Muscle layer of colon (tissue), 2 donors: ENCODE data around the gene MC1R.

Experiments
- H3K27ac ChIP-seq: one replicate; pipeline ENCODE4 v1.7.0; 2013; ENCODE audit warnings: low read depth, mild to moderate bottlenecking, low read length, moderate library complexity
- H3K27me3 ChIP-seq, 2 donors: one replicate each; pipeline ENCODE4 v1.7.0; 2013; ENCODE audit warnings: low read length in 2 of 2, mild to moderate bottlenecking in 2 of 2; ENCODE audit not compliant: insufficient read depth in 2 of 2, control insufficient read depth in 1 of 2
- H3K36me3 ChIP-seq: one replicate; pipeline ENCODE4 v1.7.0; 2013; ENCODE audit warnings: mild to moderate bottlenecking, low read length; ENCODE audit not compliant: insufficient read depth
- H3K4me1 ChIP-seq: one replicate; pipeline ENCODE4 v1.7.0; 2013; ENCODE audit warnings: mild to moderate bottlenecking, low read length; ENCODE audit not compliant: insufficient read depth
- H3K4me3 ChIP-seq, 2 donors: one replicate each; pipeline ENCODE4 v1.7.0; 2013; ENCODE audit warnings: low read length in 2 of 2, low read depth in 1 of 2, mild to moderate bottlenecking in 1 of 2, moderate library complexity in 1 of 2
- H3K9ac ChIP-seq: one replicate; pipeline ENCODE4 v1.7.0; 2013; ENCODE audit warnings: low read length
- H3K9me3 ChIP-seq: one replicate; pipeline ENCODE4 v1.7.0; 2013; ENCODE audit warnings: mild to moderate bottlenecking, low read length
- donor health status: abdominal sarcoma.
- donor health status: Adenocarcinoma of cecum.

Gene MC1R

DNA sequence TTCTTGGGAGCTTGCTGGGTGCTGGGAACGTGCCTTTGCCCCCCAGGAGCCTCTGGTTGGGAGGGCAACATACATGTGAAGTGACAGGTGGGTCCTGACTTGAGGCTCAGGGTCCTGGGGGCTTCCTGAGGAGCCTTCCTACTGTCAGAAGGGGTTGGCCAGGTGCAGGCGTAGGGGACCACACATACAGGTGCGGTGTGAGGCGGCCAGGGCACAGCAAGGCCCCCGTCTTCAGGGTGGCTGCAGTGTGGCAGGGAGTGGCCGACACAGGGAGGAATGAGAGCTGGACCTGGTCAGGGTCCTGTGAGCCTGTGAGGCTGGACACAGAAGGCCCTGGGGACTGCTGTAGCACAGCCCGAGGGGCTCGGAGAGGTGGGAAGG is 34.6 kb upstream of the MC1R start:
- H3K9ac ChIP-seq = no peak overlapping the region
- no peaks in the 10 kb centered on the region for H3K4me1 ChIP-seq
- H3K36me3 ChIP-seq = peaks cover 58% of the 10 kb centered on the region
- no peak overlapping the region for H3K27ac ChIP-seq
- no peaks in the 10 kb centered on the region for H3K9me3 ChIP-seq
- H3K4me3 ChIP-seq = no peak overlapping the region
- no peaks in the 10 kb centered on the region for H3K27me3 ChIP-seq

GRCh38 chr16:89887243-89887642 is 31.4 kb upstream of the MC1R start:
- no peaks in the 10 kb centered on the region for H3K4me1 ChIP-seq
- H3K4me3 ChIP-seq = no peak overlapping the region
- no peak overlapping the region for H3K9ac ChIP-seq
- peaks cover 62% of the 10 kb centered on the region for H3K36me3 ChIP-seq
- no peaks in the 10 kb centered on the region for H3K9me3 ChIP-seq
- no peaks in the 10 kb centered on the region for H3K27me3 ChIP-seq
- no peak overlapping the region for H3K27ac ChIP-seq

DNA sequence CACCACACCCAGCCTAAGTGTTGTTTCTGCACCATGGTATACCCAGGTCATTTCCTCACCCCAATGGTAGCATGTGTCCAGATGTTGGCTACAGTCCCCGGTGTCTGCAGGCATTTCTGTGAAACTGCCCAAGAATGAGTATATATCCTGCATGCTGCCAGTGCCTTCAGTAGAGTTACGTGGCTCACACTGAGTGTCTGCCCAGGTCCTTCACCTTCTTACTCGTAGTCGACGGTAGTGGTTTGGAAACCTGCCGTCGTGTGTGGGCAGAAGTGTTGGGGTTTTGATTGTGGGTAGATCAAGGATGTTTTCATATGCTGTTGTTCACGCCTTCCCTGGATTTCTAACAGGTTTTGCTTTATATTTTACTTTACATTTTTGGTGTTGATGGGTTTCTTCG is 28.5 kb upstream of the MC1R start:
- Histone ChIP-seq H3K9ac (no peak overlapping the region), H3K9me3 (no peaks in the 10 kb centered on the region), H3K36me3 (peaks cover 58% of the 10 kb centered on the region), H3K27ac (no peak overlapping the region), H3K4me3 (peak overlapping the region in 1 of 2 donors; percentile 13), H3K4me1 (no peaks in the 10 kb centered on the region), H3K27me3 (no peaks in the 10 kb centered on the region)

DNA sequence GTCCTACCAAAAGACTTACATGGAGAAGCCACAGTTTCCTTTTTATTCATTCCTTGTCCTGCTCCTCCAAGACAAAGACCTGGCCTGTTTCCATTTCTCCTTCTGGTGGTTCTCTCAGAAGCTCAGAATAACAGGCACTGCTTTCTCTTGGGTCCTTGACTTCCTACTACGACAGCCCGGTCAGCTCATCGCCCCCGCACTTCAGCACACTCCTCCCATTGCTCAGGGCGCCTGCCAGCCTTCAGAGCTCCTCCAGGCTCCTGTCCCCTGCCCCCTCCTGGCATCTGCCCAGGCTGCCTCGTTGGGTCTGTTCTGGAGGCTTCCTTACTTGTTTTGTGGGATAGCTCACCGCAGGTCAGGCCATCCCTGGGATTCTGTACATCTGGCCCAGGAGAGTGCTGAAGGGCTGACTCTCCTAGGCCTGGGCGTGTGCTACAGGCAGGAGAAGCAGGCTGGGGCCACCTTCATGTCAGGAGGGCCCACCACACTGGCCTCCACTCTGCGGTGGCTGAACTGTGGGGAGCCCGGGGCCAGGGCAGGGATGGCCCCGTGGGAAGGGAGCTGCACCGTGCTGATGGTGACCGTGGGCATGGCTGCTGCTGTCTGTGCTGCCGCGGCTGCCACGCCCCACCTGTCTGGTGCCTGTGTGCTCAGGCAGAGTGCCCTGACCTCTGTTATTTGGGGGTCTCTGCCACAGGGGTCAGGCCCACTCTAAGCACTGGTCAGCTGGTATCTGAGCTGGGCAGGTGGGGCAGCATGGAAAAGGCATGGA is 27.6 kb upstream of the MC1R start:
- Histone ChIP-seq H3K9me3 (no peaks in the 10 kb centered on the region), H3K4me3 (no peak overlapping the region), H3K36me3 (peaks cover 64% of the 10 kb centered on the region), H3K4me1 (no peaks in the 10 kb centered on the region), H3K9ac (no peak overlapping the region), H3K27me3 (no peaks in the 10 kb centered on the region), H3K27ac (no peak overlapping the region)

GRCh38 chr16:89892055-89892630 is 26.5 kb upstream of the MC1R start:
- peaks cover 65% of the 10 kb centered on the region for H3K36me3 ChIP-seq
- H3K4me1 ChIP-seq = no peaks in the 10 kb centered on the region
- no peak overlapping the region for H3K4me3 ChIP-seq
- no peak overlapping the region for H3K27ac ChIP-seq
- H3K27me3 ChIP-seq = no peaks in the 10 kb centered on the region
- no peak overlapping the region for H3K9ac ChIP-seq
- no peaks in the 10 kb centered on the region for H3K9me3 ChIP-seq

DNA sequence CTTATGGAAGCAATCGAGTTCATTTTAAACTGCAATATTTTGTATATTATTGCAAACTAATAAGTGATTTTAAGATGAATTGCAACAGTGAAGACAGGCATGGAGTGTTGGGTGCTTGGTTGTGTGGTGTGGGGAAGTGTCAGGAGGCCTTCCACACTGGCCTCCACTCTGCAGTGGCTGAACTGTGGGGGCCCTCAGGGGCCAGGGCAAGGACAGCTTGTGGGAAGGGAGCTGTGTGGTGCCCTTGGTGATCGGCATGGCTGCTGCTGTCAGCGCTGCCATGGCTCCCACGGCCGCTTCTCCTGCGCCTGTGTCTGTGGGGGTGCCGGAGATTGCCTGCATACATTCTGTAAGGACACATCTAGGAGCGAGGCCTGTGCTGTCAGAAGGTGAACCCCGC is 26.0 kb upstream of the MC1R start:
- Histone ChIP-seq H3K9me3 (no peaks in the 10 kb centered on the region), H3K27me3 (no peaks in the 10 kb centered on the region), H3K4me3 (no peak overlapping the region), H3K9ac (no peak overlapping the region), H3K27ac (no peak overlapping the region), H3K36me3 (peaks cover 63% of the 10 kb centered on the region), H3K4me1 (no peaks in the 10 kb centered on the region)

GRCh38 chr16:89893642-89894548 is 24.8 kb upstream of the MC1R start:
- Histone ChIP-seq H3K9me3 (no peaks in the 10 kb centered on the region), H3K36me3 (peaks cover 66% of the 10 kb centered on the region), H3K4me1 (no peaks in the 10 kb centered on the region)

DNA sequence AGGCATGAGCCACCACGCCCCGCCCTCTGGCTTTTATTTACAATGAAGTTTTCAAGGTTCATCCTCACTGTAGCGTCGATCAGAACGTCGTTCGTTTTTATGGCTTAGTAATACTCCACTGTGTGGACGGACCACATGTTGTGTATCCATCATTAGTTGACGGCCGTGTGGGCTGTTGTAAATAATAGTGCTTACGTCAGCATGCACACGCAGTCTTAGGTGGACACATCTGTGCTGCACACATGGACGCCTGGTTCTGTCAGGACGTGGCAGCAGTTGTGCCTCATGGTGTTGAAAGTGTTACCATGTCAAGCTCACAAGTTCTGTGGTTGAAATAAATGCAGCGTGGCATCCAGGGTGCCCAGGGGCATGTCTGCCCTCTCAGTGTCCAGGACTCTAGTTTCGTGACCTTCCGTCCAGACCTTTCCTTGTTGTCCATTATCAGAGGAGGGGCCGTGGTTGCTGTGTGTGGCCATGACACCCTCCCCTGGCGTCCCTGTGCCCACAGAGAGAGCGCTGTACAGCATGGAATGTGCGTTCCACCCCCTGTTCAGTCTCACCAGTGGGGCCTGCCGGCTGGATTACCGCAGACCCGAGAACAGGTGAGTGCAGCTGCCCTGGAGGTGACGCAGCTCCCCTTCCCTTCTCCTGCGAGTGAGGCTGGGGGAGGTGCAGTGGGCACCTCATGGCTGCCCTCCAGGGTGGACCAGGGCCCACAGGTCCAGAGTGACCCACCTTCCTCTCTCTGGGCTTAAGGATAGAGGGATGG is 23.0 kb upstream of the MC1R start:
- Histone ChIP-seq H3K9ac (no peak overlapping the region), H3K27ac (no peak overlapping the region), H3K4me3 (no peak overlapping the region), H3K27me3 (no peaks in the 10 kb centered on the region), H3K9me3 (no peaks in the 10 kb centered on the region), H3K36me3 (peaks cover 71% of the 10 kb centered on the region), H3K4me1 (no peaks in the 10 kb centered on the region)

More at GRCh38 chr16:89893642-89894548, 24.8 kb upstream of the MC1R start:
- Histone ChIP-seq H3K27me3 (no peaks in the 10 kb centered on the region), H3K27ac (no peak overlapping the region), H3K4me3 (no peak overlapping the region), H3K9ac (no peak overlapping the region)

DNA sequence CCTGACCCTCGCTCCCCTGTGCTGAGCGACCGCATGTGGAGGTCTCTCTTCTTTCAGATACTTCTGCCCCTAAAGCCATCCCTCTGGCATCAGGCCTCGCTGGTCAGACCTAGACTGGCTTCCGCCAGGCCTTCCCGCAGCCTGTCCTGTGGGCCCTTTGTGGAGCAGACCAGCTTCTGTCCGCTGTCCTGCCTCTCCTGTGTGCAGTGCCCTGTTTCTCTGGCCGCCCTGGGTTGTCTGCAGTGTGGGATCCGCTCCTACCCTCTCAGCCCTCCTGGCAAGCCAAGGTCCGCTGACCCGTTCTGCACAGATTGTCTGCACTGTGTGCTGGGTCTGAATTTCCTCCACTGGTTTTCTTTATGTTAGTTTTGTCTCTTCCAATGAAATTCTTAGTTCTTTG is 21.5 kb upstream of the MC1R start:
- Histone ChIP-seq H3K9me3 (no peaks in the 10 kb centered on the region), H3K9ac (no peak overlapping the region), H3K4me3 (no peak overlapping the region), H3K27ac (no peak overlapping the region), H3K4me1 (no peaks in the 10 kb centered on the region), H3K36me3 (peaks cover 71% of the 10 kb centered on the region), H3K27me3 (no peaks in the 10 kb centered on the region)

- Histone ChIP-seq H3K36me3 (peaks cover 59% of the 10 kb centered on the region), H3K27ac (no peak overlapping the region), H3K9ac (no peak overlapping the region), H3K4me1 (no peaks in the 10 kb centered on the region), H3K4me3 (no peak overlapping the region), H3K27me3 (no peaks in the 10 kb centered on the region), H3K9me3 (no peaks in the 10 kb centered on the region)
Measured at GRCh38 chr16:89898201-89898967, 20.3 kb upstream of the MC1R start.
